ENCODE results near the gene HAUS8. TPM values are rescaled to one million over a fixed set of nuclear protein-coding genes. Genes with fewer than 3 reads are reported as not detected.

HAUS8 gene
- total and polyA plus RNA-seq, 12 donors: 2.0 to 10.2 (median 4.9) TPM

GRCh38 chr19:17041976-17042375 is 33.3 kb downstream of the HAUS8 start:
- WGBS, 2 donors: 13 to 15% methylated on average over 11 of the region's 11 CpGs
- Histone ChIP-seq H3K4me3 (no peak overlapping the region), H3K36me3 (no peaks in the 10 kb centered on the region), H3K9me3 (no peaks in the 10 kb centered on the region), H3K4me1 (peaks cover 0 to 16% (median 0%) of the 10 kb centered on the region in 9 donors), H3K27ac (peak overlapping the region in 8 of 10 donors; percentile 34 to 75 (median 58)), H3K27me3 (peaks cover 0 to 21% (median 7%) of the 10 kb centered on the region in 7 donors)
- intact Hi-C loops (cut with DNase I): loop anchor here in 1 of 10 donors (2.0 kb wide), 1 partner anchor 55 kb away; no protein-coding TSS in a partner anchor
- DNase-seq (peak; percentile 54 to 70), ATAC-seq (peak; percentile 73 to 95 (median 91))
- TF ChIP-seq CTCF (IDR thresholded peaks at IDR 0.05): no peak

GRCh38 chr19:17037966-17038500 is 37.2 kb downstream of the HAUS8 start:
- 76 to 77% methylated on average over 15 of the region's 15 CpGs for WGBS, 2 donors

GRCh38 chr19:17037184-17037583 is 38.1 kb downstream of the HAUS8 start:
- 87 to 97% methylated on average over 6 of the region's 6 CpGs for WGBS, 2 donors
- peaks cover 0 to 7% (median 2%) of the 10 kb centered on the region in 7 donors for H3K27me3 ChIP-seq
- no peak overlapping the region for H3K4me3 ChIP-seq
- ATAC-seq: no peak
- H3K36me3 ChIP-seq: no peaks in the 10 kb centered on the region
- H3K9me3 ChIP-seq: no peaks in the 10 kb centered on the region
- TF ChIP-seq CTCF (IDR thresholded peaks at IDR 0.05): no peak
- intact Hi-C loops (cut with DNase I): loop anchor here in 1 of 10 donors (10.0 kb wide), 1 partner anchor 122 kb away; no protein-coding TSS in a partner anchor
- no peak for DNase-seq
- no peak overlapping the region for H3K27ac ChIP-seq
- peaks cover 0 to 7% (median 0%) of the 10 kb centered on the region in 9 donors for H3K4me1 ChIP-seq

More at GRCh38 chr19:17037966-17038500, 37.2 kb downstream of the HAUS8 start:
- TF ChIP-seq CTCF (IDR thresholded peaks at IDR 0.05): no peak
- Histone ChIP-seq H3K4me1 (peaks cover 0 to 16% (median 0%) of the 10 kb centered on the region in 9 donors), H3K4me3 (no peak overlapping the region), H3K36me3 (no peaks in the 10 kb centered on the region), H3K27me3 (peaks cover 0 to 9% (median 2%) of the 10 kb centered on the region in 7 donors), H3K27ac (no peak overlapping the region), H3K9me3 (no peaks in the 10 kb centered on the region)
- DNase-seq (no peak), ATAC-seq (no peak)
- intact Hi-C loops (cut with DNase I): loop anchor here in 1 of 10 donors (10.0 kb wide), 1 partner anchor 123 kb away; no protein-coding TSS in a partner anchor

- intact Hi-C loops (cut with DNase I): loop anchor here in 1 of 10 donors (10.0 kb wide), 1 partner anchor 122 kb away; no protein-coding TSS in a partner anchor
- WGBS, 2 donors: 86 to 87% methylated on average over 4 of the region's 4 CpGs
- peak in 1 of 8 donors; percentile 36 for ATAC-seq
- Histone ChIP-seq H3K27ac (no peak overlapping the region), H3K27me3 (peaks cover 0 to 7% (median 2%) of the 10 kb centered on the region in 7 donors), H3K9me3 (no peaks in the 10 kb centered on the region), H3K36me3 (no peaks in the 10 kb centered on the region), H3K4me1 (peaks cover 0 to 2% (median 0%) of the 10 kb centered on the region in 9 donors), H3K4me3 (no peak overlapping the region)
- DNase-seq: no peak
- no peak for TF ChIP-seq CTCF (IDR thresholded peaks at IDR 0.05)
Observed at GRCh38 chr19:17036640-17037039, 38.6 kb downstream of the HAUS8 start.
